NCI-H2029 treated with DMSO at 0.1 percent for 48 hours (cell line): ENCODE measurements around the gene RHOU.

Experiments used
- DNase-seq: peaks from one replicate; lab custom pipeline; 2025; lab: John Stamatoyannopoulos, UW

Gene RHOU

GRCh38 chr1:228737601-228738041 is 2.3 kb downstream of the RHOU start:
- no peak for DNase-seq

- DNase-seq, result no peak
These were observed 4.5 kb downstream of the RHOU start for GRCh38 chr1:228739826-228740225.

GRCh38 chr1:228740543-228741317 is 5.5 kb downstream of the RHOU start:
- no peak for DNase-seq

- no peak for DNase-seq
These were observed 7.1 kb downstream of the RHOU start for GRCh38 chr1:228742281-228742860.

- DNase-seq, result no peak
These were observed 8.1 kb downstream of the RHOU start for GRCh38 chr1:228743405-228743804.

GRCh38 chr1:228744356-228744755 is 9.1 kb downstream of the RHOU start:
- DNase-seq, result no peak

- DNase-seq, result no peak
These were observed 9.6 kb downstream of the RHOU start for GRCh38 chr1:228744918-228745317.

- DNase-seq, result no peak
These were observed 10.2 kb downstream of the RHOU start for GRCh38 chr1:228745497-228745896.

GRCh38 chr1:228747301-228747935 is 12.1 kb downstream of the RHOU start:
- no peak for DNase-seq

- no peak for DNase-seq
These were observed 12.8 kb downstream of the RHOU start for GRCh38 chr1:228748029-228748428.

- DNase-seq, result no peak
These were observed 13.2 kb downstream of the RHOU start for GRCh38 chr1:228748431-228748830.

GRCh38 chr1:228749765-228750164 is 14.5 kb downstream of the RHOU start:
- DNase-seq, result no peak

- DNase-seq, result no peak
These were observed 15.6 kb downstream of the RHOU start for GRCh38 chr1:228750915-228751314.

GRCh38 chr1:228751360-228752098 is 16.2 kb downstream of the RHOU start:
- no peak for DNase-seq

GRCh38 chr1:228752258-228752657 is 17.0 kb downstream of the RHOU start:
- DNase-seq, result no peak

- DNase-seq, result no peak
These were observed 17.5 kb downstream of the RHOU start for GRCh38 chr1:228752675-228753265.

GRCh38 chr1:228753287-228753686 is 18.0 kb downstream of the RHOU start:
- no peak for DNase-seq

- DNase-seq, result no peak
These were observed 18.6 kb downstream of the RHOU start for GRCh38 chr1:228753786-228754360.

- DNase-seq, result no peak
These were observed 19.5 kb downstream of the RHOU start for GRCh38 chr1:228754646-228755268.

- no peak for DNase-seq
These were observed 20.5 kb downstream of the RHOU start for GRCh38 chr1:228755800-228756199.

GRCh38 chr1:228756457-228756856 is 21.2 kb downstream of the RHOU start:
- DNase-seq, result no peak
